ENCODE results near the gene SP140.
"Not testable (repeated sequence)": the region's sequence is repeated elsewhere in the genome, so short reads cannot be mapped to it uniquely, and the experiment has no call there.

SP140 gene

GRCh38 chr2:230224458-230224857 is 1.1 kb upstream of the SP140 start:
- DNase-seq (ENCODE audit: low read depth in 3 of 3): no peak

DNA sequence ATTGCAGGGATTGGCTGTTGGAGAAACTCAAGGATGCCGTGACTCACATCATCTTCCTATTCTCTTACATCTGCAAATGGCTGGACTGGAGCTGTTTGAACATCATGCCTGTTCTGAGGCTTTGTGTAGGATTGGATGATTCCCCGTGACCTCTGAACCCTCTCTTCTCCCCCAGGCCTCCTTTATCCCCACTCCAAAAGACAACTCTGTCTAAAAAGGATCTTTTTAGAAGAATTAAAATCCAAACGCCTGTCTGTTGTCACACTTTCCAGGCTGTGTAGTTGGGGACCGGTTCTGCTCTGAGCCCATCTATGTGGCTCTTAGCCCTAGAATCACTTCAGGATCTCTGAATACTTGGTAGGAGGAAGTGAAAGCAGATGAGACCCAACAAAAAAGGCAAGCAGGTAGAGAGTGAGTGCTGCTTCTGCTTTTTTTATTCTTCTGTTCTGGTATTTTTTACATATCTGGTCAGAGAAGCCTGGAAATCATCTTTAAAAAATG is 565 bp downstream of the SP140 start:
- DNase-seq (ENCODE audit: low read depth in 3 of 3): no peak

DNA sequence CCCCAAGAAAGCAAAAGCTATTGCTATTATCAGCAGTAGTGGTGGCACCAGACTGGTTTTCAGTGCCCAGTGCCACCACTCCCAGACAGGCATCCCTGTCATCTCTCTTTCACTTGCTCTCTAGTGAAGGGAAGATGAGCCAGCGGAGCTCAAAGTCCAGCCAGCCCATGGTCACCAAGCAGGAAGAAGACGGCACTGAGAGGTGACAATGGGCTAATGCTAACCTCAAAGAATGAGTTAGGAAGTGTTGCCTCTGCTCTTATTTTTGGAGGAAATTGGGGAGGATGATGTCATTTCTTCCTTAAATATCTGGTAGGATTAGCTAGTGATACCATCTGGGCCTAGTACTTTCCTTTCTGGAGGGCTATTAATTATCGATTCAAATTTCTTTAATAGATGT is 1.7 kb downstream of the SP140 start:
- no peak for DNase-seq (ENCODE audit: low read depth in 3 of 3)

DNA sequence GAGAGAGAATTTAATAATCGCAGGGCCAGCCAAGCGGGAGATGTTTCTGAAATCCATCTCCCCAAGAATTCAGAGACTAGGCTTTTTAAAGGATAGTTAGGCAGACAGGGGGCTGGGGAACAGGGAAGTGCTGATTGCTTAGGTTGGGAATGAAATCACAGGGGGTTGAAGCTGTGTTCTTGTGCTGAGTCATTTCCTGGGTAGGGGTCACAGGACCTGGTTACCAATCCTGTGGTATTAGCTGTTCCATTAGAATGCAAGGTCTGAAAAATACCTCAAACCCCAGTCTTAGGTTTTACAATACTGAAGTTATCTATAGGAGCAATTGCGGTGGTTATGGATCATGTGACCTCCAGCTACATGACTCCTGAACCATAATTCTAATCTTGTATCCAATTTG is 4.6 kb downstream of the SP140 start:
- no peak for DNase-seq (ENCODE audit: low read depth in 3 of 3)

- no peak for DNase-seq (ENCODE audit: low read depth in 3 of 3)
Measured at GRCh38 chr2:230230496-230231200, 5.1 kb downstream of the SP140 start.

DNA sequence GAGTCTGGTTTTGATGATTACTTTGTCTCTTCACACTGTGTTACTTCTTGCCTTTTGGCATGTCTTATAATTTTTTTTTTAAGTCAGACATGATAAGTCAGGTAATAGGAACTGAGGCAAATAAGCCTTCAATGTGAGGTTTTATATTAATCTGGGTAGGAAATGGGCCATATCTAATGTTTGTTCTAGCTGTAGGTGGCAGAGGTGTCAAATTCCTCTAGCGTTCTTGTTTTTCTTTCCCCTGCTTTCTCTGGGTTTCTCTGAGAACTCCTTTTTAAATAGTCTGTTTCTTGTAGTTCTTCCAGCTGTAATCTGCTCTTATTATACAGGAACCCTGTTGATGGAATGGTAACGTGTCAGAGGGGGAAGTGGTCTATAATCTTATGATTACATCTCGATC is 5.7 kb downstream of the SP140 start:
- DNase-seq (ENCODE audit: low read depth in 3 of 3): no peak

DNA sequence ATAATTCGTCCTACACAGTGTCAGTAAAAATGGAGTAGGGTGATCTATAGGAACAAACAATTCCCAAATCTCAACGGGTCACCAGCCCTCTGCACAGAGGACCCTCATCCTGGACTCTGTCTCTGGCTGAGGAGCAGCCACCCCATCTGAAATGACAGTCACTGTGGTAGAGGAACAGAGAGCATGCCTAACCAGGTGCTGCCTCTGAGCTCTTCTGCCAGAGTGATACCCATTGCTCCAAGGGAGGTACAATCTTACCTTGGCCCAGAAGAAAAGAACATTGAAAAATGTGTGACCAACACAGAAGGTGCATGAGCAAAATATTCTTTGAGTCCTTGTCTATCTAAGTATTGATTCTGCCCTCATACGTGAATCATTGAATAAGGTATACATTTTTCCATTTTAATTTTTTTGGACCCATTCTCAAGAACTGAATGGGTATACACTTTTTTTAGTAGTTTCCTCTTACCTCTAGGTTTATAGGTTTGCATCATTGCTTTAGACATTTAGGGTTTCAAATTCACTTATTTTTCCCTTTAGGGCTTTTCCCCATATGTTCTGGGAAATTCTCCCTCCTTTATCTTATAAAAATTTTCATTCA is 8.7 kb downstream of the SP140 start:
- no peak for DNase-seq (ENCODE audit: low read depth in 3 of 3)

- DNase-seq (ENCODE audit: low read depth in 3 of 3): no peak
Measured at GRCh38 chr2:230234845-230235244, 9.3 kb downstream of the SP140 start.

GRCh38 chr2:230244211-230244610 is 18.7 kb downstream of the SP140 start:
- DNase-seq (ENCODE audit: low read depth in 3 of 3): no peak

- DNase-seq (ENCODE audit: low read depth in 3 of 3): no peak
Measured at GRCh38 chr2:230246206-230246605, 20.7 kb downstream of the SP140 start.

DNA sequence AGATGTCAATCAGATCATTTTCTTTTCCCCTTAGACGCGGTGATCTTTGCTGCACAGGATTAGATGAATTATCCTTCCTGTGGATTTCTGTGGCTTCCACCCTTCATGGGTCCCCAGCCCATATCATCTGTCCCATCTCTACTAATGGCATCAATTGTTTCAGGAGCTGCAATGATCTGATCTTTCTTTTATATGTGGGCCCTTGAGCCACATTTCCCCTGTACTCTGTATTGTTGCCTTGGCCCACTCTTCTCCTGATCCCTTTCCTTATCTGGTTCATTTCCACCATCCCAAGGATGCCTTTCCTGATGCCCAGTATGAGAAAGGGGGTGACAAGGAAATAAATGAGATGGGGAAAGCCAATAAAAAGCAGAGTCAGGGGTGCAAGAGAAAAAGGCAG is 24.7 kb downstream of the SP140 start:
- DNase-seq (ENCODE audit: low read depth in 3 of 3): no peak

- DNase-seq (ENCODE audit: low read depth in 3 of 3): peak in 1 of 3 experiments; percentile 34
Measured at GRCh38 chr2:230254152-230254881, 28.8 kb downstream of the SP140 start.

GRCh38 chr2:230256733-230257332 is 31.3 kb downstream of the SP140 start:
- no peak for DNase-seq (ENCODE audit: low read depth in 3 of 3)

DNA sequence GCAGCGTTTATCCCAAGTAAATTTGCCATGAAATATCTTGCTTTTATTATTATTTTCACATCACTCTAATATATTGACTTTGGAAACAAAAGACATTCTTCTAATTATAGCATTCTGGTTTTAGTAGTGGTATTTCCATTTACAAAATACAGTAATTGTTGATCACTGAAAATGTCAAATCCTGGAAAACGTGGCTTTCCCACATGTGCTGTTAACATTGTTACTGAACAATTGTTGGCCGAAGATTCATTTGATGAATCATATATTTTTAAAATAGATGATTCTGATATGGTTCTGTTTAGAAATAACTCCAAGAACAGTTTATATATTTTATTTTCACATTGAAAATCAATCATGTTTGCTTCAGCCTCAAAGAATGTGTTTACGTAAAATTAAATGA is 32.9 kb downstream of the SP140 start:
- DNase-seq (ENCODE audit: low read depth in 3 of 3): no peak

- no peak for DNase-seq (ENCODE audit: low read depth in 3 of 3)
Measured at GRCh38 chr2:230262246-230262645, 36.7 kb downstream of the SP140 start.

DNA sequence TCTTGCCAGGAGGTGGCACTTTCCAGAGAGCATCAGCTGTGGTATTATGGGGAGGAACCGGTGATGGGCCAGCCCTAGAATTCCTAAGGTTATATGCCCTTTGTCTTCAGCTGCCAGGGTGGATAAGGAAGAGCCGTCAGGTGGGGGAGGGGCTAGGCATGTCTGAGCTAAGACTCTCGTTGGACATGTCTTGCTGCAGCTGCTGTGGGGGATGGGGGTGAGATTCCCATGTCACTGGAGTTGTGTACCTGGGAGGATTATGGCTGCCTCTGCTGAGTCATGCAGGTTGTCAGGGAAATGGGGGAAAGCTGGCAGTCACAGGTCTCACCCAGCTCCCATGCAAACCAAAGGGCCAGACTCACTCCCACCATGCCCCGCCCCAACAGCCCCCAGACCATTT is 39.4 kb downstream of the SP140 start:
- not testable (repeated sequence) for DNase-seq (ENCODE audit: low read depth in 3 of 3)

GRCh38 chr2:230266638-230267037 is 41.1 kb downstream of the SP140 start:
- no peak for DNase-seq (ENCODE audit: low read depth in 3 of 3)

GRCh38 chr2:230267059-230267458 is 41.5 kb downstream of the SP140 start:
- no peak for DNase-seq (ENCODE audit: low read depth in 3 of 3)

DNA sequence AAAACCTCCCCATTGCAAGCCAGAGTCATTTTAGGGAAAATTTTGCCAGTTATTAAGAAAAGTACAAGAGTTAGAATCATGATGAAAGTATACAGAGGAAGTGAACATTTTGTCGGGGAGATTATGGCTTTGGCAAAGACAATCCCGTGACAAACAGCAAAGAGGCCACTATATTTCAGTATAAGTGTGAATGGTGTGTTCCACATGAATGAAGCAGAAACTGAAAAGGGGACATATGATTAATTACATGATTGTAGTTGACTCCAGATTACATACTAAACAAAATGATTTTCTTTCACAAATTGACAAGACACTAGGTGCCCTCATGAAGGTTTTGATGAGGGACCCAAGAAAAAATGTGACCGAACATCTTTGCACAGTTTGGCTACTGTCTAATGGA is 42.0 kb downstream of the SP140 start:
- DNase-seq (ENCODE audit: low read depth in 3 of 3): no peak

DNA sequence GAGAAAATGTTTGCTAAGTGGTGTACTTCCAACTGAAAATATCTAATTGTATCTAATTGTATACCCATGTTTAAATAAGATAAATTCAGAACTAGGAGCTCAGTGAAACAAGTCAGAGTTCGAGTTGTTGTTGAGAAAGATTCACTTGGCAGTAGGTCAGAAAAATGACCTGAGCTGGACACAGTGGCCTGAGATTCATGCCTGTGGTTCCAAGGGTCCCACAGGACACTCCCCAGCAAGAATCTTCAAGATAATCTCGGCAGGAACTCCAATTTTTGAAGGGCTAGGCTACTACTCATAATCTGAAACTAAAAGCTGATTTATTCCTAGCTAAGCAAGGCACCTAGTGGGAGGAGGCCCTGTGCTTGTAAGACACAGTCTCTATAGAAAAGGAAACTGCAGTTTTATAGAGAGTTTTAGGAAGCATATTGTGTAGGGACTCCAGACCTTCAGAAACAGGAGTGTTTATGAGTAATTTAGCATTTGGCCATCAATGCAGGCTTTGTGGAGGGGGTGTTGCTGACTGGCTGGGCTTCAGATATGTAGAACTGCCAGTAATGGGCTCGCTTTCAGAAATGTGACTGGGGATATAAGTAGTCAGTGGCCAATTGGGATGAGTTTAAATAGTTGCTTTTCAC is 43.2 kb downstream of the SP140 start:
- no peak for DNase-seq (ENCODE audit: low read depth in 3 of 3)

- DNase-seq (ENCODE audit: low read depth in 3 of 3): no peak
Measured at GRCh38 chr2:230269715-230270114, 44.2 kb downstream of the SP140 start.

DNA sequence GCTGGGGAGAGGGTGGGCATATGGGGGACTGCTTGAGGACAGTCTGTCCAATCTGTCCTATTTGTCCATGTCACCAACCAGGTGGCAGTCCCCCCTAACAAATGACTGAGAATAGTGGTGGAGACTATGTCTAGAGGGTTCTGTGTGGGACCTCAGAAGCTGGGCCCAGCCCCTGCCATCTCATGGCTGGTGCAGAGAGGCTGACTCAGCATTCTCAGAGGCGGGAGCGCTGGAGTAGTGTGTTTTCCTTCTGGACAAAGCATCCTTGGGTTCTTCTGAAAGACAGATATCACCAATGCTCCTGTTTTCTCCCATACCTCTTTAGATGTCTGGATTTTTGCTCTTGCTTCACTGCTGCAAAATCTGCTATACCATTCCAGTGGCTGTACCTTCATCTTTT is 57.4 kb downstream of the SP140 start:
- no peak for DNase-seq (ENCODE audit: low read depth in 3 of 3)

Data from stimulated activated CD4-positive, alpha-beta T cell treated with anti-CD3 and anti-CD28 coated beads, TNF-alpha, amount 100 ng/mL, for 24 hours (primary cell).